Neural progenitor cell (in vitro differentiated cells): ENCODE results near the gene AMIGO1. TPM values are rescaled to one million over a fixed set of nuclear protein-coding genes. Genes with fewer than 3 reads are reported as not detected.

Experiments used
- DNase-seq: peaks from one replicate; pipeline ENCODE4 v3.0.0-alpha.2; 2016; ENCODE audit warnings: low spot score
- H2AFZ ChIP-seq: fragments of 200-600 bp; sonication (generic); replicated peaks from 2 replicates; pipeline ENCODE4 v1.6.1; 2016; ENCODE audit warnings: antibody characterized with exemption
- H3F3A ChIP-seq: fragments of 200-600 bp; sonication (generic); 2 replicates; pipeline ENCODE4 v1.6.1; 2016; ENCODE audit warnings: antibody characterized with exemption, low read depth
- H3K27ac ChIP-seq: fragments of 200-600 bp; sonication (generic); 2 replicates; pipeline ENCODE4 v1.5.1; 2016; ENCODE audit warnings: mild to moderate bottlenecking
- H3K27me3 ChIP-seq: fragments of 200-600 bp; sonication (generic); 2 replicates; pipeline ENCODE4 v1.6.1; 2016; ENCODE audit warnings: mild to moderate bottlenecking, moderate library complexity
- H3K36me3 ChIP-seq: fragments of 200-600 bp; sonication (generic); 2 replicates; pipeline ENCODE4 v1.5.1; 2016
- H3K4me1 ChIP-seq: fragments of 200-600 bp; sonication (generic); 2 replicates; pipeline ENCODE4 v1.6.1; 2016; ENCODE audit warnings: mixed run types
- H3K4me2 ChIP-seq: fragments of 200-600 bp; sonication (generic); 2 replicates; pipeline ENCODE4 v1.6.1; 2016
- H3K4me3 ChIP-seq: fragments of 200-600 bp; sonication (generic); 2 replicates; pipeline ENCODE4 v1.5.1; 2016
- H3K79me2 ChIP-seq: fragments of 200-600 bp; sonication (generic); 2 replicates; pipeline ENCODE4 v1.6.1; 2016; ENCODE audit warnings: low read depth
- H3K9ac ChIP-seq: fragments of 200-600 bp; sonication (generic); 2 replicates; pipeline ENCODE4 v1.6.1; 2016
- H3K9me3 ChIP-seq: fragments of 200-600 bp; sonication (generic); 2 replicates; pipeline ENCODE4 v1.5.1; 2016; ENCODE audit warnings: low read depth
- H4K20me1 ChIP-seq: fragments of 200-600 bp; sonication (generic); 2 replicates; pipeline ENCODE4 v1.6.1; 2016; ENCODE audit warnings: low read depth
- H3K27ac Mint-ChIP-seq: 3 replicates; pipeline ENCODE4 v1.8.0; 2021; ENCODE audit warnings: mixed read lengths
- H3K27me3 Mint-ChIP-seq: 2 replicates; pipeline ENCODE4 v1.8.0; 2022; ENCODE audit warnings: low read depth, mild to moderate bottlenecking, inconsistent platforms, moderate library complexity, mixed read lengths; ENCODE audit not compliant: insufficient read depth
- H3K36me3 Mint-ChIP-seq: 3 replicates; pipeline ENCODE4 v1.8.0; 2021; ENCODE audit warnings: mixed read lengths
- H3K4me1 Mint-ChIP-seq: 3 replicates; pipeline ENCODE4 v1.8.0; 2021; ENCODE audit warnings: mixed read lengths
- H3K4me3 Mint-ChIP-seq: 3 replicates; pipeline ENCODE4 v1.8.0; 2021; ENCODE audit warnings: mild to moderate bottlenecking, moderate library complexity, mixed read lengths
- H3K9me3 Mint-ChIP-seq: 3 replicates; pipeline ENCODE4 v1.8.0; 2020; ENCODE audit warnings: mixed read lengths
- CTCF ChIP-seq: fragments of 200-600 bp; sonication (generic); IDR thresholded peaks from 2 replicates; pipeline ENCODE4 v1.5.1; 2017; ENCODE audit warnings: antibody characterized with exemption, mild to moderate bottlenecking
- EZH2 ChIP-seq: fragments of 200-600 bp; sonication (generic); IDR thresholded peaks from 2 replicates; pipeline ENCODE4 v1.6.1; 2017; ENCODE audit warnings: antibody characterized with exemption, mild to moderate bottlenecking, moderate library complexity
- EZH2phosphoT487 ChIP-seq: fragments of 200-600 bp; sonication (generic); IDR thresholded peaks from 2 replicates; pipeline ENCODE4 v1.6.1; 2017; ENCODE audit warnings: antibody characterized with exemption
- total RNA-seq: library from RNA; depleted of rRNA; stranded (reverse); fragments of >200 nt; gene quantifications from 2 replicates; pipeline ENCODE4 v1.2.3, GENCODE V29; 2015; ENCODE audit warnings: low replicate concordance

Gene AMIGO1
- total RNA-seq, 1 donor from 2014 or later = 4.5 TPM

- no peak for DNase-seq
- H3K4me1 Mint-ChIP-seq = peaks cover 8% of the 10 kb centered on the region
- Histone ChIP-seq H3K4me2 (no peak overlapping the region), H3K36me3 (no peaks in the 10 kb centered on the region), H3F3A (no peaks in the 10 kb centered on the region), H3K27me3 (peaks cover 4% of the 10 kb centered on the region), H4K20me1 (no peaks in the 10 kb centered on the region), H3K4me3 (no peak overlapping the region), H3K79me2 (no peaks in the 10 kb centered on the region), H3K4me1 (no peaks in the 10 kb centered on the region), H3K9me3 (no peaks in the 10 kb centered on the region), H2AFZ (no peak overlapping the region), H3K9ac (no peak overlapping the region), H3K27ac (no peak overlapping the region)
- no peak for TF ChIP-seq EZH2
- TF ChIP-seq CTCF = no peak
- TF ChIP-seq EZH2phosphoT487 = no peak
- no peaks in the 10 kb centered on the region for H3K36me3 Mint-ChIP-seq
- no peak overlapping the region for H3K27ac Mint-ChIP-seq
- H3K4me3 Mint-ChIP-seq = no peak overlapping the region
- peaks cover 12% of the 10 kb centered on the region for H3K27me3 Mint-ChIP-seq
- no peaks in the 10 kb centered on the region for H3K9me3 Mint-ChIP-seq
Measured at GRCh38 chr1:109522026-109522425, 12.5 kb upstream of the AMIGO1 start.

- Histone ChIP-seq H3K9ac (no peak overlapping the region), H3K79me2 (no peaks in the 10 kb centered on the region), H3K36me3 (no peaks in the 10 kb centered on the region), H3F3A (no peaks in the 10 kb centered on the region), H2AFZ (no peak overlapping the region), H3K4me2 (no peak overlapping the region), H3K4me1 (no peaks in the 10 kb centered on the region), H3K27me3 (peaks cover 7% of the 10 kb centered on the region), H4K20me1 (no peaks in the 10 kb centered on the region), H3K4me3 (no peak overlapping the region), H3K9me3 (no peaks in the 10 kb centered on the region), H3K27ac (no peak overlapping the region)
- TF ChIP-seq CTCF = no peak
- no peak for TF ChIP-seq EZH2
- TF ChIP-seq EZH2phosphoT487 = no peak
- no peaks in the 10 kb centered on the region for H3K9me3 Mint-ChIP-seq
- H3K4me1 Mint-ChIP-seq = peaks cover 8% of the 10 kb centered on the region
- no peak overlapping the region for H3K4me3 Mint-ChIP-seq
- peaks cover 12% of the 10 kb centered on the region for H3K27me3 Mint-ChIP-seq
- H3K27ac Mint-ChIP-seq = no peak overlapping the region
- H3K36me3 Mint-ChIP-seq = no peaks in the 10 kb centered on the region
- DNase-seq = no peak
Measured at GRCh38 chr1:109521002-109521951, 11.8 kb upstream of the AMIGO1 start.

GRCh38 chr1:109517337-109517736 lies 7.8 kb upstream of the AMIGO1 start:
- Histone ChIP-seq H3K36me3 (no peaks in the 10 kb centered on the region), H4K20me1 (no peaks in the 10 kb centered on the region), H3K27me3 (peaks cover 16% of the 10 kb centered on the region), H3K9ac (no peak overlapping the region), H3F3A (no peaks in the 10 kb centered on the region), H3K79me2 (no peaks in the 10 kb centered on the region), H3K9me3 (no peaks in the 10 kb centered on the region), H3K4me3 (no peak overlapping the region), H2AFZ (no peak overlapping the region), H3K27ac (no peak overlapping the region), H3K4me1 (no peaks in the 10 kb centered on the region), H3K4me2 (no peak overlapping the region)
- Mint-ChIP-seq H3K27ac (no peak overlapping the region), H3K4me1 (peaks cover 8% of the 10 kb centered on the region), H3K4me3 (no peak overlapping the region), H3K9me3 (no peaks in the 10 kb centered on the region), H3K36me3 (no peaks in the 10 kb centered on the region), H3K27me3 (peaks cover 8% of the 10 kb centered on the region)
- no peak for TF ChIP-seq EZH2
- no peak for TF ChIP-seq CTCF
- no peak for TF ChIP-seq EZH2phosphoT487
- DNase-seq = no peak
